GM21528 (cell line): ENCODE data around the gene APELA.
"Not testable (repeated sequence)": the region's sequence is repeated elsewhere in the genome, so short reads cannot be mapped to it uniquely, and the experiment has no call there.

ENCODE experiments used
- ATAC-seq: cut with Tn5 transposase; IDR thresholded peaks from one replicate; pipeline ENCODE4 v1.9.1; 2021; ENCODE audit warnings: mild to moderate bottlenecking, moderate library complexity; ENCODE audit not compliant: unreplicated experiment, low FRiP score

Gene APELA, protein sequence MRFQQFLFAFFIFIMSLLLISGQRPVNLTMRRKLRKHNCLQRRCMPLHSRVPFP

GRCh38 chr4:164876700-164877324 lies at the start of gene APELA:
Gene APELA (plus strand): TSS chr4:164877178. CDS start chr4:164877332, 154 bp downstream.
- ATAC-seq, result peak; percentile 100

GRCh38 chr4:164828955-164829354 lies 48.0 kb upstream of the APELA start:
- ATAC-seq, result no peak

DNA sequence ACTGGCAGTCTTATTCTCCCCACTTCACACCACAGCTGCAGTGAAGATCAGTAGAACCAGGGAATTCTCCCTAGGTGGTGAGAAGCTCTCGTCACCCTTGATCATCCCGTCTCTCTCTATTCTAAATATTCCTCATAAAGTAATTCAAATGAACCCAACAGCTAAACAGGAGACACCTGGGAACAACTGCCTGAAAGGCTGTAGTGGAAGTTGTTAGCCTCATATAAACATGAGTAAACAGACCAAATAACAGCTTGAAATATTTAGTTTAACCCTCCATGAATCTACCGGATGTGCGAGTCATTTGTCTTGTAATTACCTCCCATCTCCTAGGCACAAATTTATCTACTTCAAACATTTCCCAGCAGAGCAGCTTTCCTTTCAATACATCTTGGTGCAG lies 30.4 kb upstream of the APELA start:
- ATAC-seq, result no peak

DNA sequence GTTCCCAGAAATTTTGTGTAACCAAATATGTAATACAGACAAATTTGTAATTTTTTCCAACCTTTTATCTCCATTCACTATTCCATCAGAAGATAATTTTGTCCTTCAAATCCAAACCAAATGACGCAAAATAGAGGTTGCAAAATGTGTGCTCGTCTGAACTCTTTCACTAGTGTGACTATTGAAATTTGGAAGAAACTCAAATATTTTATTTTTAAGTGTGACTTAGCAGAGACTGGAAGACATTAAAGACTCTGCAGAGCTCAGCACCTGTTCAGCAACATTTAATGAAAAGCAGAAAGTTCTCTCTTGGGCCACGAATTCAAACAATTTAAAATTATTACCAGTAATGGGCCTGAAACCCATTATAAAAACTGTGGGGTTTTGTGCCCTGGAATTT lies 30.0 kb upstream of the APELA start:
- no peak for ATAC-seq

GRCh38 chr4:164847967-164848649 lies 28.9 kb upstream of the APELA start:
- peak; percentile 88 for ATAC-seq

DNA sequence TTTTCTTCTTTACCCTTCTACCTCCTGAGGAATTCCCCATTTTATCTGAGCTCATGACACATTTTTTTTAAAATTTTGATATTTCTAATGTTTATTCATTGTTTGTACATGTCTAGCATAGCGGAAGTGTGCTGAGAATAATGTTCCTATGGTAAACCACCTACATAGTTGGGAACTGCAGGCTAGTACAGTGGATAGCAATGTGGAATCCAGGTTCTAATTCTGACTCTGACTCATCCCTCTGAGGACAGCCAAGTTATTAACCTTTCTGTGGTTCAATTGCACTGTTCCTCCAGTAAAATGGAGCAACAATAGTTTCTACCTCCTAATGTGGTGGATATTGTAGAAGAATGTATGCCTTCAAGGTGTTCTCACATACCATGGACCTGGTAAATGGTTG lies 20.6 kb upstream of the APELA start:
- ATAC-seq, result no peak

DNA sequence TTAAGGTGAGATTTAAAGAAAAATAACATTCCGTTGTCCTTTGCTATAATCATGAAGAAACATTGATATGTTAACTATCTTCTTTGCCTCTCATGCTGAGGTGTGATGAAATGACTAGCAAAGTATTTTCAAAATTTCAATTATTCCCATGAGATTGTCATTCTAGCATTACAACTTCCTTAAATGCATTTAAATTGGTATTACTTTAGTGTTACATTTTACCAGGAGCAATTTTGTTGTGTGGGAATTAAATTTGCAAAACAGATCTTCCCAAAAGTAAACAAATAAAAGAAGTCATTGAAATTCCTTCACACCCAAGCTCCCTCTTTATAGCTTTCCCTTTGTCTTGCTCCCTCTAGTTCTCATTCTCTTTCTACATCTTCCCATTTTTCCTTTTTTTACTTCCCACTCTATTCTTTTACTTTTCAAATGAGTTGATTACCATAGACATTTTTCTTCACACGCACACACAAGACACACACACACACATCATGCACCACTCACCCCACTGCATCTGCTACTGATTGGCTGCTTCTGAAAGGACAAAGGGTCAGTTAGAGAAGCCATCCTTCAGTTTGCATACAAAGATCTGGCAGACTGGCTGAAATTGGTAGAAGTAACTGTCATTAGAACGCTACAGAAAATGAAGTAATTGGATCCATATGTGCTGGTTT lies 10.0 kb upstream of the APELA start:
- ATAC-seq, result no peak

DNA sequence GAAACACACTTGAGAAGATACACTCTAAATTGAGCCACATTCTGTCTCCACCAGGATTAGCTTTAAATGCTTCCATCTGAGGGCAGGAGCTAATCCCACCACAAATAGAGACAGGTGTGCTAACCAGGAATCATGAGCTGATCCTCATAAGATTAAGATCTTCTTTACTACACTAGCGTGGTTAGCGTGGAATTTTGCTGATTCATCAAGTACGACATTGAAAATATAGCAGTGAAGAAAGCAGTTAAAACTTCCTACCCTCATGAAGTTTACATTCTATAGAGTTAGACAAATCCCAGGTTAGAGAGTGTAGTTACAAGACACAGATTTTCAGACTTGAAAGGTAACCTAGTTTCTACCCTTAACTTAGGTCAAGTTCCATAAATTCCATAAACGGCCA lies 5.3 kb upstream of the APELA start:
- no peak for ATAC-seq

- ATAC-seq, result no peak
Measured at GRCh38 chr4:164872481-164872880, 4.5 kb upstream of the APELA start.

- ATAC-seq, result no peak
Measured at GRCh38 chr4:164874789-164875188, 2.2 kb upstream of the APELA start.

DNA sequence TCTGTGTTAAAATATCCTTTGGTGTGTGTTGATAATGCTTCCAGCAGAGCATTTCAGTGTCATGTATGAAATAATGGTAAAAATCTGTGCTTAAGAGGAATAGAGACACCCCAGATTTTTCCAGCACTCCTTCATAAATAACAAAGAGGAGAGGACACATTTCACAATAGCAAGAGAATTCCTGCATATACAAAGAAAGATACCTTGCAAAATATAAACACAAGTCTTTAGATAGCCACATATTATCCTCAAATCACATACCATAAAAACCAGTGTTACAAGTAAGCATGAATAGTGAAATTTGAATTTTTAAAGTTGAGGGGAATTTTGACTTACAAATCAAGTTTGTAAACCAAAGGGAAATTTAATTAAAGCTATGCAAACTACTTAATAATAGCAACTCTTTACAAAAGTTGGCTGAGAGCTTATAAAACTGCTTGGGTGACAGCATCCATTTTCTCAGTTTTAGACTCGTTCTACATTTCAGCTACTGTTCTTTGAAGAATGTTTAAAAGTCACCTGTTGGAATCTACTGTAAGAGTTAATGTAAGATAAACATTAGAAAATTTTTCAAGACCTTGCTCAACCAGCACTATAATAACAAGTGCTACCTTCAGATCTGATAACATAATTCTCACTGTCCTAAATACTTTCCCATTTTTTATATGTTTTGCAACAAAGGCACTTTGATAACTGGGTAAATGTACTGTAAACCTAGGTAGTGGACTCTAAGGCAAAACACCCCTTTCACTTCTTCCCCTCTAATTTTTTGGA lies 3.7 kb downstream of the APELA start:
- ATAC-seq, result no peak

DNA sequence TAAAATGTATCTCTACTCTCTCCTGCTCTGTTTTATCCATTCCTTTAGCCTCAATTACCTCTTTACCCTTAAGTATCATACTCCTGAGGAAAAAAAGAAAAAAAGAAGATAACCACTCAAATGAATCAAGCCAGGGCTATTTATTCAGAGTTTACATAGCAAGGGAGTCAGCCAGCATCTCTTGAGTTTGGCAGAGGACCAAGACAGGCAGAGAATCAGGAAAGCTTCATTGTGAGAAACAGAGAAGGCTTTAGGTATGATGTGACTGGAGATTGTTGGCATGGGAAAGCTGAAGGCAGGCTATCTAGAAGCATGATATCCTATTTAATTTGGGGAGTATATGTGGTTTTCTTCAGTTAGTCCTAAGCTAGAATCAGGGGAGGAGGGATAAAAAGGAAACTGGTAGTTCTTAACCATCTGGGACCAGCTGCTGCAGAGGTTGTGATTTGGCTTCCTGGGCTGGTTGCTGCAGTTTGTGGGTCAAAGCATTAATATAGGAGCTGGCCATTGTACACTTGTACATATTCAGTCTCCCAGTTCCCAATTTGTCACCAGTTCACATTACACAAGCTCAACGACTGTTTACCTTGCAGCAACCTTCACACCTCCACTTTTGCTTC lies 11.2 kb downstream of the APELA start:
- no peak for ATAC-seq

DNA sequence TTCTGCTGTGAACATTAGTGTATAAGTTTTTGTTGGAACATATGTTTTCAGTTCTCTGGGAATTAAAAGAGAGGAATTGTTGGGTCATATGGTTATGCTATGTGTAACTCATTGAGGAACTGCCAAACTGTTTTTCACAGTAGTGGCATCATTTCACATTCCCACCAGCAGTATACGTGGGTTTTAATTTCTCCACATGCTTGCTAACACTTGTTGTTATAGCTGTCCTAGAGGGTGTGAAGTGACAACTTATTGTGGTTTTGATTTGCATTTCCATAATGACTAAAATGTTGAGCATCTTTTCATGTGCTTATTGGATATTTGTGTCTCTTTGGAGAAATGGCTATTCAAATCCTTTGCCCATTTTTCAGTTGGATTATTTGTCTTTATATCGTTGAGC lies 13.7 kb downstream of the APELA start:
- ATAC-seq, result no peak

DNA sequence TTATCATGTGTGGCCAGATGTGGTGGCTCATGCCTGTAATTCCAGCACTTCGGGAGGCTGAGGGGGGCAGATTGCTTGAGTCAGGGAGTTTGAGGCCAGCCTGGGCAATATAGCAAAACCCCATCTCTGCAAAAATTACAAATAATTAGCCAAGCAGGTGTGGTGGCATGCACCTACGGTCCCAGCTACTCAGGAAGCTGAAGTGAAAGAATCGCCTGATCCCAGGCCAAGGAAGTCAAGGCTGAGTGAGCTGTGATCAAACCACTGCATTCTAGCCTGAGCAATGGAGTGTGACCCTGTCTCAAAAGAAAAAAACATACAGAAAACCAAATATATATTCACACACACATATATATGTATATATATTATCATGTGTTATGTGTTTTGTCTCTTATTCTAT lies 15.0 kb downstream of the APELA start:
- ATAC-seq, result peak; percentile 89

DNA sequence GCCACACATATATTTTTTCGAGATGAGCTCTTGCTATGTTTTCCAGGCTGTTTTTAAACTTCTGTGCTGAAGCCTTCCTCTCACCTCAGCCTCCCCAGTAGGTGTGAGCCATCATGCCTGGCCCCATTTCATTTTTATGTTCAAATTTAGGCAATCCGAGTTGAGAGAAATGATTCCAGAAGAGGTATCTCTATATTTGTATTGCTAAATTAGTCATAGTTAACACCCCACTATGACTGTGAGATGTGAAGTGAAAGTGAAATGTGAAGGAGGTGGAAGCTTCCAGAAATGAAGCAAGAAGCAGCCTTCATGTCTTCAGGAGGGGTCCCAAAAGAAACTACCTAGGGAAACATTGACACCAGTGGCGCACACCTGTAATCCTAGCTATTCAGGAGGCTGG lies 17.7 kb downstream of the APELA start:
- ATAC-seq, result peak; percentile 41

GRCh38 chr4:164902608-164903007 lies 25.6 kb downstream of the APELA start:
- no peak for ATAC-seq

DNA sequence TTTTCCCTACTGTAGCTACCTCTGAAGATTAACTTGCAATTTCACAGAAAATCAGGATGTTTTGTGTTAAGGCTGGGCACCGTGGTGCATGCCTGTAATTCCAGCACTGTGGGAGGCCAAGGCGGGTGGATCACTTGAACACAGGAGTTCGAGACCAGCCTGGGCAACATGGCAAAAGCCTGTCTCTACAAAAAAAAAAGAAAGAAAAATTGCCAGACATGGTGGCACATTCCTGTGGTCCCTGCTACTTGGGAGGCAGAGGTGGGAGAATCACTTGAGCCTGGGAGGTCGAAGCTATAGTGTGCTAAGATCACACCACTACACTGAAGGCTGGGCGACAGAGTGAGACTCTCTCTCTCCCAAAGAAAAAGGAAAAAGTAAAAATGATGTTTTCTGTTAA lies 27.4 kb downstream of the APELA start:
- ATAC-seq, result no peak

- no peak for ATAC-seq
Measured at GRCh38 chr4:164904941-164905340, 28.0 kb downstream of the APELA start.

DNA sequence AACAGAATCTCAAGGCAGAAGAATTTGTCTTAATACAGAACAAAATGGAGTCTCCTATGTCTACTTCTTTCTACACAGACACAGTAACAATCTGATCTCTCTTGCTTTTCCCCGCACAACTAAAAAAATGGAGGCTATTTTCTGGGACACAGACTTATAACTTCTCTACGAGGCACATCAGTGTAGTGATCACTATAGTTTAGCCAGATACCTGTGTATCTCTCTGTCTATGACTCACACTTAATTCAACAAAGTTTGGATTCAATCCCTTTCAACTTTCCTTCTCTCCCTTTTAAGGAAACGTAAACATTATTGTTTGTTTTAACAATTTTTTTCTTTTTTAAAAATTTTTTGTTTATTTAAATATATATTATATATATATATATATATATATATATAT lies 29.4 kb downstream of the APELA start:
- no peak for ATAC-seq

DNA sequence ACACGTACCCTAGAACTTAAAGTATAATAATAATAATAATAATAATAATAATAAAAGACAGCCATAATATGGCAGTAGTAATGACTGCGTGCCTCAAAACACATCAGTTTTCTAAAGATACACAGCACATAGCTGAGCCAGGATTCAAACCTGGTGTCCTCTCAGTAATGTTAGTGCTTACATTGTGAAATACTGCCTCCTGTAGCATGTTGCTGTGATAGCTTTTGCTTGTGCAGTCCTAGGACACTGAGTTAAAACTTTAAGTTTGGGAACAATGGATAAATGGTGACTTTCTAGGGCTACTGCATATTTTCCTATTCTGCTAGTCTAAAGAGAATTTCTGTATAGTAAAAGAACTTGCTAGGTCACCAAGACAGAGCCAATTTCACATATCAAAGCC lies 36.5 kb downstream of the APELA start:
- not testable (repeated sequence) for ATAC-seq

- no peak for ATAC-seq
Measured at GRCh38 chr4:164918956-164919355, 42.0 kb downstream of the APELA start.
